ENCODE data around the gene ZFHX3.

Gene ZFHX3

GRCh38 chr16:72924927-72925630, 122.8 kb downstream of the ZFHX3 start:
- TF ChIP-seq MAX (IDR thresholded peaks at IDR 0.05) (no peak), EP300 (IDR thresholded peaks at IDR 0.05; ENCODE audit: borderline replicate concordance) (no peak), TEAD4 (IDR thresholded peaks at IDR 0.05) (no peak)

GRCh38 chr16:72924537-72924926, 123.4 kb downstream of the ZFHX3 start:
- TF ChIP-seq EGR1 (IDR thresholded peaks at IDR 0.05) (no peak), USF1 (IDR thresholded peaks at IDR 0.05) (no peak), CEBPB (IDR thresholded peaks at IDR 0.05) (no peak), TAF1 (IDR thresholded peaks at IDR 0.05; ENCODE audit: low read depth) (no peak), REST (IDR thresholded peaks at IDR 0.05; ENCODE audit: low read depth) (no peak), YY1 (IDR thresholded peaks at IDR 0.05; ENCODE audit: low read depth) (no peak), RAD21 (IDR thresholded peaks at IDR 0.05; ENCODE audit: low read depth) (no peak)

- TF ChIP-seq FOXM1 (IDR thresholded peaks at IDR 0.05; ENCODE audit: borderline replicate concordance, low read depth) (no peak), EP300 (IDR thresholded peaks at IDR 0.05; ENCODE audit: borderline replicate concordance) (no peak), TAF1 (IDR thresholded peaks at IDR 0.05; ENCODE audit: low read depth) (no peak), TEAD4 (IDR thresholded peaks at IDR 0.05) (no peak), TCF12 (IDR thresholded peaks at IDR 0.05; ENCODE audit: low read depth) (no peak), YY1 (IDR thresholded peaks at IDR 0.05; ENCODE audit: low read depth) (no peak), ZBTB7A (IDR thresholded peaks at IDR 0.05; ENCODE audit: low read depth) (no peak), REST (IDR thresholded peaks at IDR 0.05; ENCODE audit: low read depth) (no peak), USF1 (IDR thresholded peaks at IDR 0.05) (no peak), EGR1 (IDR thresholded peaks at IDR 0.05) (no peak)
Observed at GRCh38 chr16:72923757-72924156, 124.2 kb downstream of the ZFHX3 start.

- TF ChIP-seq TEAD4 (IDR thresholded peaks at IDR 0.05) (no peak), YY1 (IDR thresholded peaks at IDR 0.05; ENCODE audit: low read depth) (no peak), ZBTB7A (IDR thresholded peaks at IDR 0.05; ENCODE audit: low read depth) (no peak), CREB1 (IDR thresholded peaks at IDR 0.05; ENCODE audit: low read depth) (no peak), NFIC (IDR thresholded peaks at IDR 0.05) (no peak), USF1 (IDR thresholded peaks at IDR 0.05) (no peak), REST (IDR thresholded peaks at IDR 0.05; ENCODE audit: low read depth) (no peak), FOXM1 (IDR thresholded peaks at IDR 0.05; ENCODE audit: borderline replicate concordance, low read depth) (no peak), TCF12 (IDR thresholded peaks at IDR 0.05; ENCODE audit: low read depth) (no peak), EGR1 (IDR thresholded peaks at IDR 0.05) (no peak), CEBPB (IDR thresholded peaks at IDR 0.05) (no peak), RAD21 (IDR thresholded peaks at IDR 0.05; ENCODE audit: low read depth) (no peak), TAF1 (IDR thresholded peaks at IDR 0.05; ENCODE audit: low read depth) (no peak), EP300 (IDR thresholded peaks at IDR 0.05; ENCODE audit: borderline replicate concordance) (no peak), MAX (IDR thresholded peaks at IDR 0.05) (no peak)
Observed at GRCh38 chr16:72922714-72923113, 125.2 kb downstream of the ZFHX3 start.
